GM12878 (cell line): ENCODE measurements around the gene TDRD7. TPM values are rescaled to one million over a fixed set of nuclear protein-coding genes. Genes with fewer than 3 reads are reported as not detected.

Experiments used
- BACH1 ChIP-seq: fragments of 450-650 bp; IDR thresholded peaks from 2 replicates; pipeline ENCODE4 v1.6.1; 2017; ENCODE audit warnings: mild to moderate bottlenecking, borderline replicate concordance
- BCL11A ChIP-seq: IDR thresholded peaks from 2 replicates; pipeline ENCODE4 v1.6.1; 2011; ENCODE audit warnings: low read depth, low read length
- E4F1 ChIP-seq: fragments of 450-650 bp; IDR thresholded peaks from 2 replicates; pipeline ENCODE4 v1.6.1; 2018; ENCODE audit warnings: borderline replicate concordance, mild to moderate bottlenecking; ENCODE audit not compliant: partially characterized antibody
- EGR1 ChIP-seq, 2 experiments: IDR thresholded peaks; 1 replicate in 1 of 2; 2 replicates in 1 of 2; pipeline ENCODE4 v1.6.1; 2011 to 2012; ENCODE audit warnings: low read depth in 2 of 2, low read length in 2 of 2, borderline replicate concordance in 1 of 2, mild to moderate bottlenecking in 1 of 2, moderate library complexity in 1 of 2
- EZH2 ChIP-seq: IDR thresholded peaks from 2 replicates; pipeline ENCODE4 v1.6.1; 2012; ENCODE audit warnings: low read depth, mild to moderate bottlenecking, control low read depth, inconsistent platforms, low read length, borderline replicate concordance; ENCODE audit not compliant: control insufficient read depth
- FOS ChIP-seq: IDR thresholded peaks from 3 replicates; pipeline ENCODE4 v1.6.1; 2011; ENCODE audit warnings: borderline replicate concordance; ENCODE audit not compliant: insufficient read length; ENCODE audit errors: extremely low read depth
- IKZF1 ChIP-seq: fragments of 450-650 bp; conservative IDR thresholded peaks from 2 replicates; pipeline ENCODE4 v1.6.1; 2017; ENCODE audit warnings: antibody characterized with exemption, mild to moderate bottlenecking
- JUND ChIP-seq: IDR thresholded peaks from 2 replicates; pipeline ENCODE4 v1.6.1; 2012; ENCODE audit warnings: low read depth, mild to moderate bottlenecking, low read length, improper control_type of control experiment, moderate library complexity
- KLF5 ChIP-seq: fragments of 450-650 bp; IDR thresholded peaks from 2 replicates; pipeline ENCODE4 v1.6.1; 2014; ENCODE audit warnings: mild to moderate bottlenecking; ENCODE audit not compliant: partially characterized antibody
- LARP7 ChIP-seq: fragments of 450-650 bp; IDR thresholded peaks from 2 replicates; pipeline ENCODE4 v1.6.1; 2017; ENCODE audit warnings: mild to moderate bottlenecking
- POLR2A ChIP-seq: IDR thresholded peaks from 2 replicates; pipeline ENCODE4 v1.6.1; 2011; ENCODE audit warnings: low read depth, mild to moderate bottlenecking, low read length
- RELB ChIP-seq: fragments of 450-650 bp; IDR thresholded peaks from 2 replicates; pipeline ENCODE4 v1.6.1; 2017; ENCODE audit warnings: low read depth, mild to moderate bottlenecking, moderate library complexity
- REST ChIP-seq: IDR thresholded peaks from 2 replicates; pipeline ENCODE4 v1.6.1; 2012; ENCODE audit warnings: mild to moderate bottlenecking, low read depth, low read length
- SKIL ChIP-seq: fragments of 450-650 bp; IDR thresholded peaks from 2 replicates; pipeline ENCODE4 v1.6.1; 2017; ENCODE audit warnings: mild to moderate bottlenecking, low read depth, inconsistent platforms; ENCODE audit not compliant: poor library complexity, severe bottlenecking
- SREBF1 ChIP-seq: IDR thresholded peaks from 2 replicates; pipeline ENCODE4 v1.6.1; 2012; ENCODE audit warnings: mild to moderate bottlenecking, low read length
- STAT3 ChIP-seq: IDR thresholded peaks from 2 replicates; pipeline ENCODE4 v1.6.1; 2011; ENCODE audit warnings: low read depth, low read length, improper control_type of control experiment
- TCF3 ChIP-seq: IDR thresholded peaks from 2 replicates; pipeline ENCODE4 v1.6.1; 2012; ENCODE audit warnings: low read depth, mild to moderate bottlenecking, low read length, borderline replicate concordance; ENCODE audit not compliant: insufficient read depth
- ZBTB33 ChIP-seq: fragments of 450-650 bp; IDR thresholded peaks from 2 replicates; pipeline ENCODE4 v1.6.1; 2017; ENCODE audit warnings: mild to moderate bottlenecking
- ZNF384 ChIP-seq: IDR thresholded peaks from 2 replicates; pipeline ENCODE4 v1.6.1; 2012; ENCODE audit warnings: low read depth, mild to moderate bottlenecking, low read length, improper control_type of control experiment, borderline replicate concordance
- polyA plus RNA-seq, 11 experiments: library from polyadenylated mRNA; depleted of rRNA in 4 of 11; unstranded in 6 of 11; stranded (reverse) in 5 of 11; fragments of >200 nt; fragmentation: Nextera tagmentation in 4 of 11; fragmentation: Illumina TruSeq in 1 of 11; extraction: Ambion mirVana in 4 of 11; extraction: Trizol in 1 of 11; gene quantifications; 1 replicate in 1 of 11; 2 replicates in 10 of 11; pipeline versions ENCODE4 v1.2.1 to v1.2.3, GENCODE V29; 2011 to 2016; ENCODE audit warnings: inconsistent platforms in 2 of 11, missing spikeins in 2 of 11, low read depth in 1 of 11
- total RNA-seq, 4 experiments: library from RNA; depleted of rRNA in 3 of 4; stranded (reverse); fragments of >200 nt in 3 of 4; fragmentation: Illumina TruSeq in 1 of 4; extraction: Trizol in 1 of 4; gene quantifications; 2 replicates each; pipeline versions ENCODE4 v1.2.1 to v1.2.3, GENCODE V29; 2013 to 2021

TDRD7 gene
- total and polyA plus RNA-seq, 10 of the 15 experiments (the other 5 are each of a cell fraction or from before 2014, with no cell fraction given) = 5.7 to 26.4 (median 16.2) TPM

- TF ChIP-seq ZNF384 (no peak), POLR2A (no peak), LARP7 (no peak), ZBTB33 (no peak), SREBF1 (no peak), SKIL (peak; percentile 52), IKZF1 (peak; percentile 94), EGR1 (IDR thresholded peaks at IDR 0.05; ENCODE audit: borderline replicate concordance in 1 of 2, low read depth in 2 of 2, low read length in 2 of 2) (no peak), BCL11A (peak; percentile 86), E4F1 (no peak), RELB (peak; percentile 53; the same call in 1 of the 2 replicates), EZH2 (no peak), TCF3 (no peak), BACH1 (no peak), JUND (no peak), FOS (no peak), STAT3 (no peak), KLF5 (no peak), REST (no peak)
These were observed 44.2 kb upstream of the TDRD7 start (continued) for GRCh38 chr9:97367729-97368128.
